RWPE1 (cell line): ENCODE data around the gene TTLL8.
"Not testable (repeated sequence)": the region's sequence is repeated elsewhere in the genome, so short reads cannot be mapped to it uniquely, and the experiment has no call there.

Source experiments
- CTCF ChIA-PET: fragments of 350-600 bp; sonication (Branson Sonifier 250); formaldehyde crosslinking; extraction: SDS; loops from one replicate; lab custom pipeline; 2021; lab: Yijun Ruan, JAX
- POLR2A ChIA-PET: fragments of 400-600 bp; formaldehyde crosslinking; extraction: SDS; loops from one replicate; lab custom pipeline; 2020; ENCODE audit warnings: antibody characterized with exemption; ENCODE audit not compliant: low non-redundant PET; lab: Yijun Ruan, JAX
- DNase-seq: peaks from one replicate; pipeline ENCODE4 v3.0.0; 2012; ENCODE audit warnings: low spot score
- H3K27ac ChIP-seq: fragments of 450-650 bp; 2 replicates; pipeline ENCODE4 v1.5.1; 2017
- CTCF ChIP-seq: fragments of 450-650 bp; conservative IDR thresholded peaks from 2 replicates; pipeline ENCODE4 v1.5.1; 2017; ENCODE audit warnings: low read depth, mild to moderate bottlenecking

Gene TTLL8

GRCh38 chr22:49991907-49992533 is 66.1 kb downstream of the TTLL8 start:
- CTCF ChIA-PET = interaction anchor here (0.8 kb wide), 1 partner anchor 41 kb away, joined by 3 read pairs; no protein-coding TSS in a partner anchor
- no peak overlapping the region for H3K27ac ChIP-seq
- no peak for DNase-seq
- POLR2A ChIA-PET = no interaction called here
- no peak for TF ChIP-seq CTCF

DNA sequence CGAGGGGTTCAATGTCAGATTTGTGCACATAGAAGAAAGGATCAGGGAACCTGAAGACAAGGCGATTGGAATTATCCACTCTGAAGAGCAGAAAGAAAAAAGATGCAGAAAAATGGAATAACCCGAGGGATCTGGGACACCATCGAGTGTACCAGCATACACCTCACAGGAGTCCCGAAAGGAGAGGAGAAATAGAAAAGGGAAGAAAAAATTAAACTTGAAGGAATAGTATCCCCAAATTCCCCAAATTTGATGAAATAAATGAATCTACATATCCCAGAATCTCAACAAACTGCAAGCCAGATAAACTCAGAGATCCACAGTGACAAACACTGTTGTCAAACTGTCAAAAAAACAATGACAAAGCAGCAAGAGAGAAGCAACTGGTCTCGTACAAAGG is 66.9 kb downstream of the TTLL8 start:
- no peak for TF ChIP-seq CTCF
- CTCF ChIA-PET = no interaction called here

DNA sequence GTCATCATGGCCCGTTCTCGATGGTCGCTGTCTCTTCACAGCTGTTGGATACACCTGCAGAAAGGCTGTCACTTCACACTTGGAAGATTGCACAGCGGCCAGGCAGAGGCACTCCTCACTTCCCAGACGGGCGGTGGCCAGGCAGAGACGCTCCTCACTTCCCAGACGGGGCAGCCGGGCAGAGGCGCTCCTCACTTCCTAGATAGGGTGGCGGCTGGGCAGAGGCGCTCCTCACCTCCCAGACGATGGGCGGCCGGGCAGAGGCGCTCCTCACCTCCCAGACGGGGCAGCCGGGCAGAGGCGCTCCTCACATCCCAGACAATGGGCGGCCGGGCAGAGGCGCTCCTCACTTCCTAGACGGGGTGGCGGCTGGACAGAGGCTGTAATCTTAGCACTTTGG is 68.3 kb downstream of the TTLL8 start:
- POLR2A ChIA-PET, H3K27ac ChIP-seq, DNase-seq, CTCF ChIA-PET: not testable (repeated sequence)

More for the DNA sequence above, 66.9 kb downstream of the TTLL8 start:
- no peak overlapping the region for H3K27ac ChIP-seq
- POLR2A ChIA-PET = no interaction called here
- DNase-seq = no peak

DNA sequence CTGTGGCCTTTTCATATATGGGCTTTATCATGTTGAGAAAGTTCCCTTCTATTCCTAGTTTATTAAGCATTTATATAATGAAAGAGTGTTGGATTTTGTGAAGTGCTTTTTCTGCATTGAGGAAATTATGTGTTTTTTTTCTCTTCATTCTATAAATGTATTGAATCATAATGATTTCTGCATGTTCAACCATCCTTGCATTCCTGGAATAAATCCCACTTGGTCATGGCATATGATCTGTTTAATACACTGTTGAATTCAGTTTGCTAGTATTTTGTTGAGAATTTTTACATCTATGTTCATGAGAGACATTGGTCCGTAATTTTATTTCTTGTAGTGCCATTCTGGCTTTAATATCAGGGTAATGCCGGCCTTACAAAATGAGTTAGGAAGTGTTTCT is 71.8 kb downstream of the TTLL8 start:
- ChIA-PET CTCF (no interaction called here), POLR2A (no interaction called here)
- no peak overlapping the region for H3K27ac ChIP-seq
- TF ChIP-seq CTCF = no peak
- no peak for DNase-seq

GRCh38 chr22:49983148-49984042 is 74.7 kb downstream of the TTLL8 start:
- no peak for TF ChIP-seq CTCF
- no peak for DNase-seq
- POLR2A ChIA-PET = no interaction called here

GRCh38 chr22:49981799-49982198 is 76.3 kb downstream of the TTLL8 start:
- DNase-seq, H3K27ac ChIP-seq: not testable (repeated sequence)
- POLR2A ChIA-PET = interaction anchor here (0.7 kb wide), 1 partner anchor 171 kb away, joined by 5 read pairs; no protein-coding TSS in a partner anchor
- CTCF ChIA-PET = interaction anchor here (0.6 kb wide), 1 partner anchor 15 kb away, joined by 6 read pairs; no protein-coding TSS in a partner anchor

More at GRCh38 chr22:49983148-49984042, 74.7 kb downstream of the TTLL8 start:
- H3K27ac ChIP-seq = no peak overlapping the region
- CTCF ChIA-PET = interaction anchor here (0.6 kb wide), 2 partner anchors 126 to 159 kb away, joined by 3 to 5 read pairs; no protein-coding TSS in a partner anchor

DNA sequence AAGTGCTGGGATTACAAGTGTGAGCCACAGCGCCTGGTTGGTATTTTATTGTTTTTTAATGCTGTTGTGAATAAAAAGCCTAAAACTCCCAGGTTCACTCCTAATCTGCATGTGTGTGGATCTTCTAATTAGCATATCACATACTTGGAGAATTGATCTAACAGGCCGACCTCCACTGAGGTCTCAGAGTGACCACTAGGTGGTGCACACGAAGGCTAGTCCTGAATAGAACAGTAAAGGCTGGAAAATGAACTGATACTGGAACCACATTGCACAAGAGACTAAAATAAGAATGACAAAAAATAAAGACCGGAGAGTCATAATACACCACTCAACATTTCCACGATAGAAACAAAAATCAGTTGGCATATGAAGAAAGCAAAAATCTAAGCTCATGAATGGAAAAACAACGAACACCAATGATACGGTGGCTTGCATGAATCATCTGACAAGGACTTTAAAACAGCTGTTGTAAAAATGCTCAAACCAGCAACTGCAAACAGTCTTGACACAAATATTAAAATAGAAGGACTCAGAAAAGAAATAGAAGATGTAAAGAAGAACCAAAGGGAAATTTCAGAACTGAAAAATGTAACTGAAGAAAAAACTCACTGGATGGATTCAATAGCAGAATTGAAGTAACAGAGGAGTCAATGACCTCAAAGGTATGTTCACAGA is 78.4 kb downstream of the TTLL8 start:
- ChIA-PET CTCF (no interaction called here), POLR2A (no interaction called here)

More for the DNA sequence above, 78.4 kb downstream of the TTLL8 start:
- peak; percentile 51 for TF ChIP-seq CTCF
- no peak for DNase-seq
- no peak overlapping the region for H3K27ac ChIP-seq
